Sigmoid colon (tissue), 4 donors: ENCODE data around the gene PRMT5.

Experiments used
- CTCF ChIP-seq, 4 experiments: fragments of 450-650 bp in 3 of 4; fragments of 200-600 bp in 1 of 4; IDR thresholded peaks; one replicate each; pipeline ENCODE4 v1.5.1; 2016 to 2019; ENCODE audit warnings: antibody characterized with exemption in 4 of 4, mild to moderate bottlenecking in 3 of 4, moderate library complexity in 2 of 4
- EP300 ChIP-seq, 4 donors: sonication (generic); formaldehyde crosslinking; IDR thresholded peaks; one replicate each; pipeline ENCODE4 v1.6.1; 2017; ENCODE audit warnings: antibody characterized with exemption in 4 of 4
- POLR2A ChIP-seq, 2 donors: fragments of 450-650 bp; IDR thresholded peaks; one replicate each; pipeline ENCODE4 v1.6.1; 2016; ENCODE audit warnings: antibody characterized with exemption in 2 of 2, mild to moderate bottlenecking in 2 of 2, moderate library complexity in 2 of 2

- no peak for TF ChIP-seq CTCF (IDR thresholded peaks at IDR 0.05)
- TF ChIP-seq POLR2A (IDR thresholded peaks at IDR 0.05), result no peak
- no peak for TF ChIP-seq EP300 (IDR thresholded peaks at IDR 0.05)
These were observed 37.6 kb upstream of the PRMT5 start for GRCh38 chr14:22966783-22967269.
